ENCODE measurements around the gene VTCN1.

VTCN1 gene

DNA sequence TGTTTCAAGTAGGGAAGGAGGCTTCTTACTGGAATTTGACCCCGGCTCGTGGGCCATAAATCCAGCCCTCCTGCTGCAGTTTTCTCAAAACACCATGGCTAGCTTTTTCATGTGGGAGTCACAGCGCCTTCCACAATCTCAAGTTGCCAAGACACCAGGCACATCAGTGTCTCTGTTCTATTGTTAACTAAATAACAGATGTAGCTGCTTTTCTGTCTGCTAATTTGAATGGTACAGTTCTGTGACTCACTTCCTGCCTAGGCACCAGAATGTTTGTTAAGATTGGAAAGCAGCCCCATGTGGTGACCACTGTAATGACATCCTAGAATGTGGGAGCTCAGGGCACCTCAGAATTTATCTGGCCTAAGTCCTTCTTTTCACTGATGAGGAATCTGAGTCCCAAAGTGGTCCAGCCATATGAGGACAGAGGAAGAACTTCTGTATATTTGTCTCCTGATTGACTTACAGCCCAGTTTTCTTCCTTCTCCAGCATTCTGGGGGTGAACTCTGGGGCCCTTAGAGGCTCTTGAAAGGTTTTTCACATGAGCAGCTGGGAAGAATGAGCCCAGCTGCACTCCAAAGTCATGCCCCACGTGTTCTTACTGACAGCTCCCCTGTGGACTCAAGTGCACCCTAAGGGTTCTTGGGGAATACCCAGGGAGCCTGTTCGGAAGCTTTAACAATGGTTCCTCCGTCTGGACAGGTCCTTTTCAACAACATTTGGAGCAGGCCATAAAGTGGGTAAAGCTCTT lies 116.7 kb downstream of the VTCN1 start:
- DNase-seq = peak; percentile 11
